B cell (primary cell): Measurements from ENCODE around the gene CLK1. TPM values are rescaled to one million over a fixed set of nuclear protein-coding genes. Genes with fewer than 3 reads are reported as not detected.

ENCODE experiments used
- ATAC-seq: fragments of 200-7000 bp; cut with Tn5 transposase; one replicate; pipeline ENCODE4 v1.10.0; 2021; ENCODE audit warnings: low read depth, mild to moderate bottlenecking, moderate number of reproducible peaks, moderate library complexity
- CTCF ChIA-PET: fragments of 350-600 bp; sonication (Branson Sonifier 250); formaldehyde crosslinking; loops from one replicate; lab custom pipeline; 2021; ENCODE audit warnings: antibody characterized with exemption, inconsistent platforms; lab: Charles Lee
- POLR2A ChIA-PET: fragments of 350-600 bp; sonication (Branson Sonifier 250); formaldehyde crosslinking; loops from one replicate; lab custom pipeline; 2021; ENCODE audit warnings: antibody characterized with exemption; lab: Charles Lee
- DNase-seq: peaks from one replicate; pipeline ENCODE4 v3.0.0; 2013
- H2AFZ ChIP-seq: 2 replicates; pipeline ENCODE4 v1.6.1; 2012; ENCODE audit warnings: mild to moderate bottlenecking, low read depth, low read length; ENCODE audit not compliant: insufficient read depth, poor library complexity, severe bottlenecking
- H3K27ac ChIP-seq, 2 donors: 1 replicate in 1 of 2; 2 replicates in 1 of 2; pipeline ENCODE4 v1.5.1; 2012 to 2013; ENCODE audit warnings: low read length in 2 of 2, mild to moderate bottlenecking in 2 of 2, moderate library complexity in 1 of 2
- H3K27me3 ChIP-seq, 4 experiments: fragments of 200-600 bp in 1 of 4; sonication (generic) in 1 of 4; replicated peaks in 1 of 4; 1 replicate in 2 of 4; 2 replicates in 2 of 4; pipeline versions ENCODE4 v1.6.1 to v1.7.0; 2013 to 2016; ENCODE audit warnings: low read length in 3 of 4, mild to moderate bottlenecking in 2 of 4, mixed read lengths in 1 of 4, moderate library complexity in 1 of 4; ENCODE audit not compliant: insufficient read depth in 4 of 4, control insufficient read depth in 3 of 4; ENCODE audit errors: control extremely low read depth in 1 of 4
- H3K36me3 ChIP-seq, 2 experiments: replicated peaks in 1 of 2; 1 replicate in 1 of 2; 2 replicates in 1 of 2; pipeline versions ENCODE4 v1.6.1 to v1.7.1; 2013; ENCODE audit warnings: low read length in 1 of 2; ENCODE audit not compliant: insufficient read depth in 2 of 2, control insufficient read depth in 1 of 2; ENCODE audit errors: control extremely low read depth in 1 of 2, extremely low read depth in 1 of 2
- H3K4me1 ChIP-seq, 2 donors: fragments of 200-600 bp in 1 of 2; sonication (generic) in 1 of 2; 1 replicate in 1 of 2; 2 replicates in 1 of 2; pipeline versions ENCODE4 v1.5.1 to v1.6.1; 2013 to 2017; ENCODE audit warnings: low read length in 2 of 2; ENCODE audit not compliant: control insufficient read depth in 2 of 2, insufficient read depth in 2 of 2
- H3K4me2 ChIP-seq: replicated peaks from 2 replicates; pipeline ENCODE3; 2012; ENCODE audit warnings: mild to moderate bottlenecking, low read depth, low read length; ENCODE audit not compliant: poor library complexity, severe bottlenecking
- H3K4me3 ChIP-seq, 5 experiments: fragments of 200-600 bp in 1 of 5; sonication (generic) in 1 of 5; 1 replicate in 3 of 5; 2 replicates in 2 of 5; pipeline versions ENCODE4 v1.5.1 to v1.7.0; 2011 to 2016; ENCODE audit warnings: low read length in 4 of 5, mild to moderate bottlenecking in 4 of 5, low read depth in 2 of 5, control low read depth in 1 of 5, moderate library complexity in 1 of 5; ENCODE audit not compliant: insufficient read depth in 1 of 5; ENCODE audit errors: control extremely low read depth in 1 of 5, extremely low read depth in 1 of 5
- H3K79me2 ChIP-seq: fragments of 200-600 bp; sonication (generic); one replicate; pipeline ENCODE4 v1.6.0; 2016; ENCODE audit warnings: low read length; ENCODE audit not compliant: control insufficient read depth, insufficient read depth
- H3K9ac ChIP-seq: fragments of 200-600 bp; sonication (generic); 2 replicates; pipeline ENCODE4 v1.6.1; 2017; ENCODE audit warnings: mild to moderate bottlenecking, low read length, moderate library complexity
- H3K9me3 ChIP-seq, 3 donors: one replicate each; pipeline versions ENCODE4 v1.6.1 to v1.7.1; 2013; ENCODE audit warnings: low read length in 2 of 3; ENCODE audit not compliant: control insufficient read depth in 2 of 3, insufficient read depth in 1 of 3; ENCODE audit errors: control extremely low read depth in 1 of 3
- H4K20me1 ChIP-seq: 2 replicates; pipeline ENCODE4 v1.6.0; 2012; ENCODE audit warnings: mild to moderate bottlenecking, low read length; ENCODE audit not compliant: insufficient read depth, control insufficient read depth, poor library complexity, severe bottlenecking
- H3K27ac Mint-ChIP-seq: one replicate; pipeline ENCODE4 v1.8.0; 2021; ENCODE audit warnings: mixed read lengths
- H3K27me3 Mint-ChIP-seq: one replicate; pipeline ENCODE4 v1.8.0; 2021; ENCODE audit warnings: mixed read lengths
- H3K4me1 Mint-ChIP-seq: one replicate; pipeline ENCODE4 v1.8.0; 2021; ENCODE audit warnings: mixed read lengths
- H3K4me3 Mint-ChIP-seq: one replicate; pipeline ENCODE4 v1.8.0; 2021; ENCODE audit warnings: mixed read lengths
- H3K9me3 Mint-ChIP-seq: one replicate; pipeline ENCODE4 v1.8.0; 2022; ENCODE audit warnings: mixed read lengths; ENCODE audit not compliant: insufficient read depth
- EZH2 ChIP-seq: IDR thresholded peaks from 2 replicates; pipeline ENCODE4 v1.6.1; 2012; ENCODE audit warnings: borderline replicate concordance, low read depth, mild to moderate bottlenecking, moderate library complexity, low read length; ENCODE audit not compliant: insufficient read depth, poor library complexity, severe bottlenecking
- WGBS: methylation state at CpG from one replicate; pipeline ENCODE4 v1.1.5; 2013; ENCODE audit warnings: missing lambda C conversion rate; ENCODE audit not compliant: insufficient coverage; 5-methylcytosine and 5-hydroxymethylcytosine counted together
- intact Hi-C: fragments of 100-400 bp; cut with micrococcal nuclease; formaldehyde crosslinking; loops from one replicate; pipeline ENCODE4 v1.10.0; 2022
- polyA minus RNA-seq: library from RNA; depleted of rRNA, polyadenylated mRNA; stranded (reverse); fragments of >200 nt; gene quantifications from 2 replicates; pipeline ENCODE4 v1.2.3, GENCODE V29; 2012
- polyA plus RNA-seq: library from polyadenylated mRNA; depleted of rRNA; stranded (reverse); fragments of >200 nt; gene quantifications from 2 replicates; pipeline ENCODE4 v1.2.3, GENCODE V29; 2012
- total RNA-seq, 2 donors: library from RNA; stranded (reverse); fragments of 120-200 nt in 1 of 2; gene quantifications; 1 replicate in 1 of 2; 2 replicates in 1 of 2; pipeline versions ENCODE4 v1.2.3 to v1.2.4, GENCODE V29; 2013 to 2022
- TF ChIP-seq, protein P1 (sequence below): fragments of 200-600 bp; IDR thresholded peaks from one replicate; pipeline ENCODE4 v1.8.0; 2022; ENCODE audit warnings: antibody characterized with exemption, mild to moderate bottlenecking

The CLK1 gene
- 396 and 409 TPM in 2 replicates for total RNA-seq
- 403 TPM for total RNA-seq (2013)
- polyA plus RNA-seq = 579 and 901 TPM in 2 replicates
- 187 and 293 TPM in 2 replicates for polyA minus RNA-seq

GRCh38 chr2:200864176-200865034, at the start of gene CLK1:
TSS of gene CLK1 (minus strand) at chr2:200864658. CDS start at chr2:200861862, 2,796 bp downstream.
- Mint-ChIP-seq H3K9me3 (no peaks in the 10 kb centered on the region), H3K27ac (peak within 1 kb of the TSS; percentile 100), H3K4me1 (peaks cover 41% of the 10 kb centered on the region), H3K4me3 (peak within 1 kb of the TSS; percentile 93), H3K27me3 (no peaks in the 10 kb centered on the region)
- Histone ChIP-seq H3K4me3 (peak within 1 kb of the TSS; percentile 85 to 100 (median 97)), H3K4me1 (peaks cover 27 to 31% of the 10 kb centered on the region in 2 donors), H3K27me3 (no peaks in the 10 kb centered on the region), H4K20me1 (peaks cover 39% of the 10 kb centered on the region), H3K27ac (peak within 1 kb of the TSS; percentile 98 to 99), H3K9me3 (no peaks in the 10 kb centered on the region), H3K4me2 (peak within 1 kb of the TSS; percentile 77), H3K9ac (peak within 1 kb of the TSS; percentile 100), H2AFZ (peak within 1 kb of the TSS; percentile 86), H3K36me3 (peaks cover 3 to 26% of the 10 kb centered on the region in 2 experiments), H3K79me2 (peaks cover 59% of the 10 kb centered on the region)
- peak; percentile 85 for ATAC-seq
- intact Hi-C loops = loop anchor here (1.0 to 10.0 kb wide), 8 partner anchors 25 to 1400 kb away; partner anchors contain the start of genes ALS2, BZW1, NIF3L1 and NOP58
- TF ChIP-seq EZH2 = no peak
- TF ChIP-seq, protein P1, sequence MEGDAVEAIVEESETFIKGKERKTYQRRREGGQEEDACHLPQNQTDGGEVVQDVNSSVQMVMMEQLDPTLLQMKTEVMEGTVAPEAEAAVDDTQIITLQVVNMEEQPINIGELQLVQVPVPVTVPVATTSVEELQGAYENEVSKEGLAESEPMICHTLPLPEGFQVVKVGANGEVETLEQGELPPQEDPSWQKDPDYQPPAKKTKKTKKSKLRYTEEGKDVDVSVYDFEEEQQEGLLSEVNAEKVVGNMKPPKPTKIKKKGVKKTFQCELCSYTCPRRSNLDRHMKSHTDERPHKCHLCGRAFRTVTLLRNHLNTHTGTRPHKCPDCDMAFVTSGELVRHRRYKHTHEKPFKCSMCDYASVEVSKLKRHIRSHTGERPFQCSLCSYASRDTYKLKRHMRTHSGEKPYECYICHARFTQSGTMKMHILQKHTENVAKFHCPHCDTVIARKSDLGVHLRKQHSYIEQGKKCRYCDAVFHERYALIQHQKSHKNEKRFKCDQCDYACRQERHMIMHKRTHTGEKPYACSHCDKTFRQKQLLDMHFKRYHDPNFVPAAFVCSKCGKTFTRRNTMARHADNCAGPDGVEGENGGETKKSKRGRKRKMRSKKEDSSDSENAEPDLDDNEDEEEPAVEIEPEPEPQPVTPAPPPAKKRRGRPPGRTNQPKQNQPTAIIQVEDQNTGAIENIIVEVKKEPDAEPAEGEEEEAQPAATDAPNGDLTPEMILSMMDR = no peak
- WGBS = 3% methylated on average over 89 of the region's 89 CpGs
- ChIA-PET CTCF (interaction anchor here (0.6 to 2.2 kb wide), 11 partner anchors 25 to 1520 kb away, joined by 3 to 13 read pairs (median 5); partner anchors contain the start of genes CFLAR, NIF3L1, ORC2 and PPIL3), POLR2A (interaction anchor here (0.6 to 2.8 kb wide), 24 partner anchors 9 to 1802 kb away, joined by 3 to 54 read pairs (median 4); partner anchors contain the start of genes ALS2, BZW1, CASP8 and CFLAR)
- DNase-seq = peak; percentile 97
